ENCODE measurements around the gene ESRRB. TPM values are rescaled to one million over a fixed set of nuclear protein-coding genes. Genes with fewer than 3 reads are reported as not detected.

Gene ESRRB
- total RNA-seq, 2 donors from 2014 or later, result 0.33 TPM; not detected in 1

GRCh38 chr14:76426161-76426696, 50.3 kb downstream of the ESRRB start:
- H3K4me1 Mint-ChIP-seq (ENCODE audit: low read depth in 2 of 2), result no peaks in the 10 kb centered on the region
- no peak for ATAC-seq
- no peak for DNase-seq (ENCODE audit: low spot score)
- no peaks in the 10 kb centered on the region for H3K36me3 Mint-ChIP-seq
- no peak overlapping the region for H3K27ac Mint-ChIP-seq
- H3K27me3 Mint-ChIP-seq, result peaks cover 0 to 14% of the 10 kb centered on the region in 2 donors
- H3K9me3 Mint-ChIP-seq, result no peaks in the 10 kb centered on the region
- no peak overlapping the region for H3K4me3 Mint-ChIP-seq

- ATAC-seq (no peak), DNase-seq (ENCODE audit: low spot score) (no peak)
- H3K27ac Mint-ChIP-seq, result no peak overlapping the region
- no peak overlapping the region for H3K4me3 Mint-ChIP-seq
- no peaks in the 10 kb centered on the region for H3K9me3 Mint-ChIP-seq
- H3K36me3 Mint-ChIP-seq, result no peaks in the 10 kb centered on the region
- peaks cover 0 to 23% of the 10 kb centered on the region in 2 donors for H3K27me3 Mint-ChIP-seq
- no peaks in the 10 kb centered on the region for H3K4me1 Mint-ChIP-seq (ENCODE audit: low read depth in 2 of 2)
Measured at GRCh38 chr14:76428611-76429010, 52.7 kb downstream of the ESRRB start.

DNA sequence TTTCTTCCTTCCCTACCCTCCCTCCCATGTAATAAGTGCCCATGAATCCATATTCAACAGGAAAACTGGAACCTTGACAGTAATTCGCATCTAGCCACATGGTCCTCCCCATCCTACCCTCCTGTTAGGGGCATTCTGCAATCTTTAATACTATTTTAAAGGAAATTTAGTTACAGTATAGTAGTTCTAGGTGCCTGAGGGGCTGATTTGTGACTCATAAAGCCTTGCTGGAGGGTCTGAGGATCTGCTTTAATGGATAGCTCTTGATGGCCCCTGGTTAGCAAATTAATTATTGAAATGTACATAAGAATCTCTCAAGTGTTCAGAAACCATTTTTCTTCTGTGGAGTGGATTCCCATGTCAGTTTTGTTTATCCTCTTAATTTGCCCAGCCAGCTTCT, 54.1 kb downstream of the ESRRB start:
- Mint-ChIP-seq H3K4me1 (ENCODE audit: low read depth in 2 of 2) (no peaks in the 10 kb centered on the region), H3K27me3 (peaks cover 0 to 22% of the 10 kb centered on the region in 2 donors), H3K36me3 (no peaks in the 10 kb centered on the region), H3K9me3 (no peaks in the 10 kb centered on the region), H3K4me3 (no peak overlapping the region), H3K27ac (no peak overlapping the region)
- DNase-seq (ENCODE audit: low spot score) (no peak), ATAC-seq (no peak)

GRCh38 chr14:76430475-76430980, 54.6 kb downstream of the ESRRB start:
- no peaks in the 10 kb centered on the region for H3K36me3 Mint-ChIP-seq
- no peaks in the 10 kb centered on the region for H3K4me1 Mint-ChIP-seq (ENCODE audit: low read depth in 2 of 2)
- no peak for DNase-seq (ENCODE audit: low spot score)
- H3K9me3 Mint-ChIP-seq, result no peaks in the 10 kb centered on the region
- no peak for ATAC-seq
- no peak overlapping the region for H3K27ac Mint-ChIP-seq
- H3K27me3 Mint-ChIP-seq, result peaks cover 0 to 23% of the 10 kb centered on the region in 2 donors
- H3K4me3 Mint-ChIP-seq, result no peak overlapping the region

GRCh38 chr14:76431538-76431937, 55.6 kb downstream of the ESRRB start:
- Mint-ChIP-seq H3K27me3 (peaks cover 0 to 18% of the 10 kb centered on the region in 2 donors), H3K27ac (no peak overlapping the region), H3K4me3 (no peak overlapping the region), H3K4me1 (ENCODE audit: low read depth in 2 of 2) (no peaks in the 10 kb centered on the region), H3K9me3 (no peaks in the 10 kb centered on the region), H3K36me3 (no peaks in the 10 kb centered on the region)
- no peak for ATAC-seq
- DNase-seq (ENCODE audit: low spot score), result no peak

GRCh38 chr14:76432827-76433752, 57.2 kb downstream of the ESRRB start:
- no peak overlapping the region for H3K27ac Mint-ChIP-seq
- no peaks in the 10 kb centered on the region for H3K9me3 Mint-ChIP-seq
- no peak overlapping the region for H3K4me3 Mint-ChIP-seq
- H3K36me3 Mint-ChIP-seq, result no peaks in the 10 kb centered on the region
- H3K27me3 Mint-ChIP-seq, result peaks cover 0 to 12% of the 10 kb centered on the region in 2 donors
- ATAC-seq (no peak), DNase-seq (ENCODE audit: low spot score) (no peak)
- H3K4me1 Mint-ChIP-seq (ENCODE audit: low read depth in 2 of 2), result no peaks in the 10 kb centered on the region

GRCh38 chr14:76434220-76434619, 58.3 kb downstream of the ESRRB start:
- Mint-ChIP-seq H3K27me3 (peaks cover 0 to 12% of the 10 kb centered on the region in 2 donors), H3K36me3 (no peaks in the 10 kb centered on the region), H3K4me1 (ENCODE audit: low read depth in 2 of 2) (no peaks in the 10 kb centered on the region), H3K9me3 (no peaks in the 10 kb centered on the region), H3K27ac (no peak overlapping the region), H3K4me3 (no peak overlapping the region)
- DNase-seq (ENCODE audit: low spot score) (no peak), ATAC-seq (no peak)

DNA sequence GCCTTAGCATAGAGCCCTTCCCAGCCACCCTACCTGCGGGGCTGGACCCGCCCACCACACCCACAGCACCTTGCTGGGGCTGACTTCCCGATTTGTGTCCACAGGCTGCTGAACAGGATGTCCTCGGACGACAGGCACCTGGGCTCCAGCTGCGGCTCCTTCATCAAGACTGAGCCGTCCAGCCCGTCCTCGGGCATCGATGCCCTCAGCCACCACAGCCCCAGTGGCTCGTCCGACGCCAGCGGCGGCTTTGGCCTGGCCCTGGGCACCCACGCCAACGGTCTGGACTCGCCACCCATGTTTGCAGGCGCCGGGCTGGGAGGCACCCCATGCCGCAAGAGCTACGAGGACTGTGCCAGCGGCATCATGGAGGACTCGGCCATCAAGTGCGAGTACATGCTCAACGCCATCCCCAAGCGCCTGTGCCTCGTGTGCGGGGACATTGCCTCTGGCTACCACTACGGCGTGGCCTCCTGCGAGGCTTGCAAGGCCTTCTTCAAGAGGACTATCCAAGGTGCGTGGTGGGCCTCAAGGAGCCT, 63.4 kb downstream of the ESRRB start:
- no peaks in the 10 kb centered on the region for H3K36me3 Mint-ChIP-seq
- H3K9me3 Mint-ChIP-seq, result no peaks in the 10 kb centered on the region
- H3K27me3 Mint-ChIP-seq, result peaks cover 0 to 2% of the 10 kb centered on the region in 2 donors
- H3K4me1 Mint-ChIP-seq (ENCODE audit: low read depth in 2 of 2), result no peaks in the 10 kb centered on the region
- peak in 1 of 2 donors; percentile 9 for ATAC-seq
- DNase-seq (ENCODE audit: low spot score), result no peak
- H3K4me3 Mint-ChIP-seq, result no peak overlapping the region
- H3K27ac Mint-ChIP-seq, result no peak overlapping the region

DNA sequence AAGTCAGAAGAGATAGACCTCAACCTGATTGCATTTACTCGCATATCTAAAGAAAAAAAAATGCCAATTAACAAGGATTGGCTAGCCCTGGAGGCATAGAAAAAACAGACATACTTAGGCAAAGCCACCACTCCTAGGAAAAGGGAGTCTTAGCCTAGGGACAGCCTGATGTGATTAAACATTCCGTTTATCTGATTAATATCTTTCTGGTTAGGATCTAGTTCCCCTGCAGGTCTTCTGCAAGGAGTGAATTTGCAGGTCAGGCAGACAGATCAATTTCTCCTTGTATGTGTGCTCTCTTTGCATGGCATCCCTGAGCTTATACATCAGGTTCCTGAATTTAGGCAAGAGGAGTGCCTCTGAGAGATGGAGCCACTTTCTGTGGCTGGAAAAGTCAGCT, 70.5 kb downstream of the ESRRB start:
- Mint-ChIP-seq H3K36me3 (no peaks in the 10 kb centered on the region), H3K9me3 (no peaks in the 10 kb centered on the region), H3K27me3 (peaks cover 15 to 31% of the 10 kb centered on the region in 2 donors), H3K4me1 (ENCODE audit: low read depth in 2 of 2) (no peaks in the 10 kb centered on the region), H3K4me3 (no peak overlapping the region), H3K27ac (no peak overlapping the region)
- no peak for DNase-seq (ENCODE audit: low spot score)
- no peak for ATAC-seq

GRCh38 chr14:76446921-76447320, 71.0 kb downstream of the ESRRB start:
- DNase-seq (ENCODE audit: low spot score) (no peak), ATAC-seq (no peak)
- no peaks in the 10 kb centered on the region for H3K4me1 Mint-ChIP-seq (ENCODE audit: low read depth in 2 of 2)
- peaks cover 15 to 31% of the 10 kb centered on the region in 2 donors for H3K27me3 Mint-ChIP-seq
- no peak overlapping the region for H3K27ac Mint-ChIP-seq
- no peaks in the 10 kb centered on the region for H3K36me3 Mint-ChIP-seq
- H3K9me3 Mint-ChIP-seq, result no peaks in the 10 kb centered on the region
- H3K4me3 Mint-ChIP-seq, result no peak overlapping the region

GRCh38 chr14:76450476-76450875, 74.5 kb downstream of the ESRRB start:
- Mint-ChIP-seq H3K4me3 (no peak overlapping the region), H3K4me1 (ENCODE audit: low read depth in 2 of 2) (no peaks in the 10 kb centered on the region), H3K27me3 (peaks cover 22 to 40% of the 10 kb centered on the region in 2 donors), H3K36me3 (no peaks in the 10 kb centered on the region), H3K27ac (no peak overlapping the region), H3K9me3 (no peaks in the 10 kb centered on the region)
- DNase-seq (ENCODE audit: low spot score), result no peak
- ATAC-seq, result no peak

- H3K4me3 Mint-ChIP-seq, result no peak overlapping the region
- H3K36me3 Mint-ChIP-seq, result no peaks in the 10 kb centered on the region
- H3K27me3 Mint-ChIP-seq, result peaks cover 9 to 21% of the 10 kb centered on the region in 2 donors
- DNase-seq (ENCODE audit: low spot score) (peak; percentile 65), ATAC-seq (no peak)
- H3K9me3 Mint-ChIP-seq, result no peaks in the 10 kb centered on the region
- no peaks in the 10 kb centered on the region for H3K4me1 Mint-ChIP-seq (ENCODE audit: low read depth in 2 of 2)
- no peak overlapping the region for H3K27ac Mint-ChIP-seq
Measured at GRCh38 chr14:76456200-76456599, 80.3 kb downstream of the ESRRB start.

DNA sequence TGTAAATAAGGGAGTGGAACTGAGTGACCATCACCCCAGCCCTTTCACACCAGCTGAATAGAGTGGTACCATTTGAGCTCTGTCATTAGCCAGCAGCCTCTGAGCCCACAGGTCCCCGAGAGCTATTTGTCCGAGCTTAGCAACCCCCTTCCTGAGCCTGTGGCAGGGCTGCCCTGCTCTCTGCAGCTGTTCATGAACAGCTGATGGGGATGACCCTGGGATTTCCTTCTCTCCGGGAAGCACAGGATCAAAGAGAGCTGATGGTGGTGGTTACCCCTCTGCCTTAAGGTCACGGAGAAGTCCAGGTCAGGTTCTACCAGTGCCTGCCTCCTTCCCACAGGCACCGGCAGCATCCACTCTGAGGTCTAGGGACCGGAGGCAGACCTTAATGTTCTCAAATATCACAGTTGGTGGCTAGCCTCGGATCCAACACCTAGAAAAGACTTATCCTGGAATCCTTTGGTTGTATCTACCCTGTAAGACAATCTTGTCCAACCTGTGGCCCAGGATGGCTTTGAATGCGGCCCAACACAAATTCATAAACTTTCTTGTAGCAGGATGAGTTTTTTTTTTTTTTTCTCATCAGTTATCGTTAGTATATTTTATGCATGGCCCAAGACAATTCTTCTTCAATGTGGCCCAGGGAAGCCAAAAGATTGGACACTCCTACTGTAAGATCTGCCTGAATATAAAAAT, 81.1 kb downstream of the ESRRB start:
- ATAC-seq (no peak), DNase-seq (ENCODE audit: low spot score) (no peak)
- H3K27me3 Mint-ChIP-seq, result peaks cover 7 to 21% of the 10 kb centered on the region in 2 donors
- no peak overlapping the region for H3K4me3 Mint-ChIP-seq
- H3K9me3 Mint-ChIP-seq, result no peaks in the 10 kb centered on the region
- H3K4me1 Mint-ChIP-seq (ENCODE audit: low read depth in 2 of 2), result no peaks in the 10 kb centered on the region
- no peak overlapping the region for H3K27ac Mint-ChIP-seq
- no peaks in the 10 kb centered on the region for H3K36me3 Mint-ChIP-seq

All from natural killer cell treated with Interleukin-12 subunit alpha and Interleukin-12 subunit beta and Interleukin-15 and Interleukin-18, amount 100 ng/mL, for 72 hours (primary cell).